NCI-H2029 treated with DMSO at 0.1 percent for 48 hours (cell line): ENCODE results near the gene PALLD.

Experiments
- DNase-seq: peaks from one replicate; lab custom pipeline; 2025; lab: John Stamatoyannopoulos, UW

Gene PALLD

DNA sequence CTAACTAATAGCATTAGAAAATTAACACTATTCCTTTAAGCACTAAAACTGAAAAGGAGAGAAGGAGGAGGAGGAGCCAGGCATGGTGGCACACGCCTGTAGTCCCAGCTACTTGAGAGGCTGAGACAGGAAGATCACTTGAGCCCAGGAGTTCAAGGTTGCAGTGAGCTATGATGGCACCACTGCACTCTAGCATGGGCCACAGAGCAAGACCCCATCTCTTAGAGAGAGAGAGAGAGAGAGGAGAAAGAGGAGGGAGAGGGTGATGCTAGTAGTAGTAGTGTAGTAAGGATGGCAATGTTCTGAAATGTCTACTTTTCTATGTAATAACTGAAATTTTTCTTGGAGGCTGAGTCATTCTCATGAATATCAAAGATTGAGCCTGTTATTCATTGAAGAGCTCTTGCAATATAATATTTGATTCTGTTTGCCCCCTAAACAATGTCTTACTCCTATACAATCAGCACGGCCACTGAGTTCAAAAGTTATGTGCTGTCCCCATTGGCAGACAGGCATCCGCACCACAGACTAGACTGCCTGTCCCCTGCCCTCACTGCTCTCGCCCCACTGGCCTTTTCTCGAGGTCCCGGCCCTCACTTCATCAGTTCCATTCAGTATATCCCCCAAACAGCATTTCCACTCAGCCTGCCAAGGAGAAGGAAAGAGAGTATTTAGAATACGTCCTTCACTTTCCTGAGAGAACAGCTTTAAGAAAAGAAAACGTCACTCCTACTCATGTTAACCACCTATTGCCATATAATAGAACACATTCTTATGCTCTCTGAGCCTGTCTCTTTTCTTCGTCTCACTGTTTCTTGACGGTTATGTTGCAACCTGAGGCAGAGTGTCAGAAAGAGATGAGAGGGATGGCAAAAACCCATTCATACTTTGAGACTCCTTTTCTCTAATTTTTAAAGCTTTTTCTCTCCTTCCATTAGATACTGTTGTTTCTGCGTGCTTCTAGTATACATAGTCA, 238.1 kb downstream of the PALLD start:
- DNase-seq = no peak

DNA sequence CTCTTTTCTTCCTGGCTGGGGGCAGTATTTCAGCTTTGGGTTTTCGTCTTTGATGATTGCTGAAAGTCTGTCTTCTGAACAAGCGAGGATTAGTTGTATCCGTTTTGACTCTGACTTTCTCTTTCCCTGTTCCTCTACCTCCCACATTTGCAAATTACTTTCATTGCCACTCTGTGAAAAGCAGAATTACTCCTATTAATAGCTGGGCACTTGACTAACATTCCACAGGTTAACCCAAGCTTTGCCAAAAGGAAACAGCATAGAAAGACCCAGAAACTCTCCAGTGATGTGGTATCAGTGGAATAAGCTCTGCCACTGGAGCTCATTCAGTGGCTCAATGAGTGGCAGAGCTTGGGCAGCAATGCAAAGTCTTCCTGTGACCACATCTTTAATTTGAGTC, 238.9 kb downstream of the PALLD start:
- no peak for DNase-seq

- no peak for DNase-seq
Observed at GRCh38 chr4:168736860-168737805, 240.3 kb downstream of the PALLD start.

DNA sequence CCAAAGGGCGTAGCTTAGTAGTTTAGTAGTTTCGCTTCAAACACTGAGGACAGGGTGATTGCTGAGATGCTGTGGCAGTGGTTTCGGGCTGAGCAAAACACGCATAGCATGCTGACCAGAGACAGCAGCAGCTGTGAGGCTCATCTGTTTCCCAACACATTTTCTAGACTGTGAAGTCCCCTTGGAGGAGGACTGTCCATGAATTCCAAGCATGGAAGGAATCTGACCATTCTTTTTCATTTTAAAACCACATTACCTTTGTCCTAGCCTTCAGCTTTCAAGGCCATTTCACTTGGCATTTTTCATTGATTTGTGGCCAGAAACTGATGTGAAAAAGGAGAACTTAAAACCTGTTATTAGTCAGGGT, 240.9 kb downstream of the PALLD start:
- DNase-seq = no peak

GRCh38 chr4:168739886-168740285, 243.0 kb downstream of the PALLD start:
- DNase-seq = no peak

DNA sequence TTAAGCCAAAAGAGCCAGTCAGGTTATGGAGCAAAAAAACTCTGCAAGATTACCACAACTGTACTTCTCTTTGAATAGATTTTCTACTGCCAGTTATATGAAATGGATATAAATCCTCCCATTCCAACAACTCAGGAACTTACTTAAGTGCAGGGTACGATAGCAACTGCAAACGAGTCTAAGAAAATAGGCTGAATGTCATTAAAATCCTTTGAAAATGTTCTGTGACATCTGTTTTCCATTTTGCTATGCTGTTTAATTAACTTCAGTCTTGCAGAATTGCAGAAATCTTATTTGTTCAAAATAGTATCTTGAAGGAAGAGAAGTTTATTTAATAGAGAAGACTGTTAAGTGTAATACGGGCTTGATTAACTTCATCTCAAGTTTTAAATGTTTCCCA, 243.8 kb downstream of the PALLD start:
- no peak for DNase-seq

GRCh38 chr4:168741281-168742173, 244.7 kb downstream of the PALLD start:
- no peak for DNase-seq

DNA sequence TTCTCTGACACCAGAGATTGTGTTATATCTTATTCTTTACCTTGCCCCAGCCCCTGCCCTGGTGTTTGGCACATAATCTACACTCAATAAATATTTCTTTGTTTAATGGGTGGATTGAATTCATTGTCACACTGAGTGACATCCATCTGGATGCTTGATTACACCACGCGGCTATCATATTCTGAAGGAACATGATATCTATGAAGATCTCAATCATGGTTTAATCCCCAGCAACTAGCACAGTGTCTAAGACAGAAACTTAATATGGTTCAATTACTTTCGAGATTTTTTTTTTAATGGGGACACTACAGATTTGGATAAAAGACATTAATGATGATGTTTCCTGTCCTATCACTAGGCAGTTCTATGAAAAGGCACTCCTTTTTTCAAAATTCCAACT, 246.3 kb downstream of the PALLD start:
- DNase-seq = no peak

DNA sequence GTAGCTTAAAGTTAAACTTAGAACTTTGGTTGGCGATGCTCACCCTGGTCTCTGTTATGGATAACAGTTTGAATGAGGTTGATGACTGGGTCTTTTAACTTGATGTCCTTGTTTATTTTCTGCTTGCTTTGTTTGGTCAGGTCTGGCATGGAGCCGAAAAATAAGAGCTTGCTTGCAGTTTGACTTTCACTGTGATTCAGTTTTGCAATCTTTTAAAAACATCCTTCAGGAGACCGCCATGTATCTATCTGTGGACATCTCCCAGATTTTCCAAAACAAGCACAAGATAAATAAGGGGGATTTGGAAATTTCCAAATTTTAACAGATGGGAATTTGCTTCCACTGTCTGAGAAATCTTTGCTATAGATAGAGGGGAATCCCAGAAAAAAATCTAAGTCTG, 246.7 kb downstream of the PALLD start:
- peak; percentile 6 for DNase-seq

DNA sequence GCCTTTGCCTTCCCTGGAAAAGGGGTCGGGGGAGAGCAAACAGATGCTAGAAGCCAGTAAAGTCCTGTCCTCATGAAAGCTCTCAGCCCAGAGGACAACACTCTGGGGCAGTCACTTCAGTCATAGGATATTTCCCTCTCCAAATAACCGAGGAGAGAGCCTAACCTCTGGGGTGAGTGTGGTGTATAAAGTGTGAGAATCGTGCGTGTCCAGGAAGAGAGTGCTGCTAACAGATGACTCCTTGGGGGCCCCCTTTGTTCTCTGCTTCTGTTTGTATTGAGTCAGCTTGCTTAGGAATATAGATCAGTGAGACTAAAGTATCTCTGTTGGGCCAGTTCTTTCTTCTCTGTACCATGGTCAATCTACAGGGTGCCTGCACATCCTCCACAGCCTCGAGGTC, 247.2 kb downstream of the PALLD start:
- DNase-seq = no peak

GRCh38 chr4:168748807-168749206, 252.0 kb downstream of the PALLD start:
- no peak for DNase-seq

DNA sequence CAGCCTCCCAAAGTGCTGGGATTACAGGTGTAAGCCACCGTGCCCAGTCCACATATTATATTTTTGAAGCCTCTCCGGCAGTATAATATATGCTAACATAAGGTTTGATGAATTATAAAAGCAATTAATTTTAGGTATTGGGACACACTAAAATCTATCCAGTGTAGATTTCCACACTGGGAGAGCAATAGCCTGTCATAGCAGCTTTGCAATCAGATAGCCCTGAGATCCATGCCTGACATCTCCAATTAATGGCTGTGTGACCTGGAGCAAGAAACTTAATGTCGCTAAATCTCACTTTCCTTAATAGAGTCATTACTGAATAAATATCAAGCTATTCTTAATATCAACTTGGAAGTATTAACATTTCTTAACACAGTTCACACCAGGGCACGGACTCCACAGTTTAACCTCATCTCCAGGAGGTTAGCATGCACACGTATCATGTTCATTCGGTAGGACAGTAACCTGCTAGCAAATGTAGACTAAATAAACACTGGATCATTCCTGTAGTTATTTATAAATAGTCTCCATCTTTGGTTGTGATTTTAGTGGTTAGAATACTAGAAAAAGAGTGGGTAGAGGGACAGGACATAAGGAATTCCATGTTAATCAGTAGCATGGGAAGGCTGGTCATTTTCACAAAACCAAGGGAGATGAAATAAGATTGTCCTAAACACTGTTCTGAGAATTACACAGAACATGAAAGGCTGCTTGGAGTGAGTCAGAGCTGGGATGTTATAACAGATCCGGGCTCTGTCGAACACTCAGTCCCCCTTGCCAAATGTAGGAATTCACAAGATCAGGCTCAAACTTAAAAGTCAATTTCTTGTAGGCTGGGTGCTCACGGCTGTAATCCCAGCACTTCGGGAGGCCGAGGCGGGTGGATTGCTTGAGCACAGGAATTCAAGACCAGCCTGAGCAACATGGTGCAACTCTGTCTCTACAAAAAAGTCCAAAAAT, 254.7 kb downstream of the PALLD start:
- DNase-seq = no peak

DNA sequence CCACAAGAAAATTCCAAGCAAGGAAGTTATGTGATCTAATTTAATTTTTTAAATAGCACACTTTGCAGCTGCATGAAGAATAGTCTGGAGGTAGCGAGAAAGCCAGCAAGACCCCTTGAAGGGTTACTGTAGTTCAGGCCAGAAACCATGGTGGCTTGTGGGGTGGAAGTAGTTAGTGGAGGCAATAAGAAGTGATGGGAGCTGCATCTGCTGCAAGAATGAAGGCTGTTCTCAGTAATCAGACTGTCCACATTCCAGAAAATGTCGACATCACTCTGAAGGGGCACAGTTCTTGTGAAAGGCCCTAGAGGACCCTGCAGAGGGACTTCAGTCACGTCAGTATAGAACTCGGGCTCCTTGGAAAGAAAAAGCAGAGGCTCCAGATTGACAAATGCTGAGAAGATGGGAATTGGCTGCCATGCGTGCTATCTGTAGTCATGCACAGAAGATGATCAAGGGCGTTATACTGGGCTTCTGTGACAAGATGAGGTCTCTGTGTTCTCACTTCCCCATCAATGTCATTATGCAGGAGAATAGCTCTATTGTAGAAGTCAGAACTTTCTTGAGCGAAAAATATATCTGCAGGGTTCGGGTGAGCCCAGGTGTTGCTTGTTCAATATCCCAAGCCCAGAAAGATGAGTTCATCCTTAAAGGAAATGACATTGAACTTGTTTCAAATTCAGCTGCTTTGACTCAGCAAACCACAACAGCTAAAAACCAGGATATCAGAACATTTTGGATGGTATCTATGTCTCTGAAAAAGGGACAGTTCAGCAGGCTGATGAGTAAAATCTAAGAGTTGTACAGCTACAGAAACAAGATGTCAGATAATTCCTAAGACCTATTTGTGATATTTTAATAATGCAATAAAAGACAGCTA, 259.0 kb downstream of the PALLD start:
- DNase-seq = no peak

GRCh38 chr4:168757500-168757899, 260.6 kb downstream of the PALLD start:
- DNase-seq = no peak

- no peak for DNase-seq
Observed at GRCh38 chr4:168758351-168758876, 261.6 kb downstream of the PALLD start.

DNA sequence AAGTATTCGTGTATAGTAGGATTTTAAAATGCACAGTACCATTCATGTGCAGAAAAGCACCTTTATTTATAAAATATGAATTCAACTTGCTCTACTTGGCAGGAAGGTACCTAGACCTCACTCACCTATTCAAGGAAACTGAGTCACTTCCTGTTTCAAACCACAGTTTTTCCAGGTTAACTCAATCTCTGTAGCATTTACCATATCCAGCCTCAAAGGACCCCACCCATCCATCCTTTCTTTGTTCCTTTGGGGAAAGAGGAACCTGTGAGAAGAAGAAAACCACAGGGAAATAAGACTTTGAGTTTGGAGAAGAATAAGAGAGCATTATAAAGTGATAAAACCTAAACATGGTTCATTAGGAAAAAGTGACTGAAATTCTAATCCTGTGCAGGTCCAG, 262.5 kb downstream of the PALLD start:
- DNase-seq = no peak

- no peak for DNase-seq
Observed at GRCh38 chr4:168759959-168760527, 263.2 kb downstream of the PALLD start.

DNA sequence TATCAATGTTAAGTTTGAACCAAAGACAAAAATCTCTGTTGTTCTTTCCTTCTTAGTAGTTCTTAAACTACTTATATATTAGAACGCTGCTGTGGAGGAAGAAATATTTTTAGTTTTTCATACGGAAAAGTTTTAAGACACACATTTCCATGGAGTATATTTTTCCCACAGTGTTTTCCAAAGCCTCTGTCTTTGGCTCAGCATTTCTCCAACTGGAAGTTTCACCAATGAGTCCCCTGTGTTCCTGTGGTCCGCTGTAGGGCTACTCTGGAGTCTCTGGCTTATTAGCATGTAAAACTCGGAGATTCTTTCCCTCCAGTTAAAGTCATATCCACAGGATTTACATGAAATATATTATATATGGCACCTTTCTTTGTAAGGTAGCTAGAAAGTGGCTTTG, 264.2 kb downstream of the PALLD start:
- DNase-seq = no peak

- DNase-seq = no peak
Observed at GRCh38 chr4:168765322-168765721, 268.5 kb downstream of the PALLD start.
